GM19043 (cell line): ENCODE measurements around the gene SPTBN2.

ENCODE experiments used
- ATAC-seq: cut with Tn5 transposase; IDR thresholded peaks from one replicate; pipeline ENCODE4 v1.9.1; 2021; ENCODE audit warnings: low read depth; ENCODE audit not compliant: unreplicated experiment

SPTBN2 gene

DNA sequence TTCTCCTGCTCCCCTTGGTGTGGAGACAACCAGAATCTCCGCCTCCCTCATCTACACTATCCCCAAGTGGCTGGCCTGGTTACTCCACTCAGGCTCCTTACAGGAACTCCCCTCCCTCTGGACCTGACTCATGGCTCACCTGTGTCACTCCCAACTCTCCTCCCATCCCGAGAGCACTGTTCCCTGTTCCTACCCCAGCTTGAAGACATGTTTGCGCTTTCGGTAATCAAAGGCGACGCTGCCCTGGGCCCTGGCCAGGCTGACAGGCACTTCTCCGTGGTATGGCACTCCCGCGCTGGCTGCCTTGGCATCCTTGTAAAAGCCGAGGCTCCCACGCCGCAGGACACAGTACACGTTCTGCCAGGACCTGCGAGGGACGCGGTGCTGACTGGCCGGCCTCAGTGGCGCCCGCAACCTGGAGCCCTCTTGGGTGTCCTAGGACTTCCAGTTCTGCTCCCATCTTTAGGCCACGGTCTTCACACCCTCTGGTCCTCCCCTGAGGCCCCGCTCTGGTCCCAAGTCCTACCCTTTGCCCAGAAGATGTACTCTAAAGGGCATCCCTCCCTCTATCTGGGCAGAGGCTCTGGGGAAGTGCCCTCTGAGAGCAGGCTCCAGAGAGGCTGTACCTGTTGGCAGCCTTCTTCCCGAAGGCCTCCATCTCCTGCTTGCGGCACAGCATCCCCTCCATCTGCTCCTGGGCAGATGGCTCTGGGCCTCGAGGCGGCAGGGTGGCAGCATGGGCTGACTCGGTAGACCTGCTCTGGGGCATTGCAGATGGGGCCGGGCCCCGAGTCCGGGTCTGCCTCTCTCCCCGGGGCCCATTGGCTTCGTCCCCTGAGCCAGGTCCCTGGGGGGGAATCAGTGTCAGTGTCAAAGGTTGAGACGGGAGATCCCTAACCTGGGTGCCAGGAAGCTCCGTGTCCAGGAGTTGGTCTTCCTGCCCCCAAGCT lies 41.9 kb downstream of the SPTBN2 start:
- ATAC-seq, result no peak

DNA sequence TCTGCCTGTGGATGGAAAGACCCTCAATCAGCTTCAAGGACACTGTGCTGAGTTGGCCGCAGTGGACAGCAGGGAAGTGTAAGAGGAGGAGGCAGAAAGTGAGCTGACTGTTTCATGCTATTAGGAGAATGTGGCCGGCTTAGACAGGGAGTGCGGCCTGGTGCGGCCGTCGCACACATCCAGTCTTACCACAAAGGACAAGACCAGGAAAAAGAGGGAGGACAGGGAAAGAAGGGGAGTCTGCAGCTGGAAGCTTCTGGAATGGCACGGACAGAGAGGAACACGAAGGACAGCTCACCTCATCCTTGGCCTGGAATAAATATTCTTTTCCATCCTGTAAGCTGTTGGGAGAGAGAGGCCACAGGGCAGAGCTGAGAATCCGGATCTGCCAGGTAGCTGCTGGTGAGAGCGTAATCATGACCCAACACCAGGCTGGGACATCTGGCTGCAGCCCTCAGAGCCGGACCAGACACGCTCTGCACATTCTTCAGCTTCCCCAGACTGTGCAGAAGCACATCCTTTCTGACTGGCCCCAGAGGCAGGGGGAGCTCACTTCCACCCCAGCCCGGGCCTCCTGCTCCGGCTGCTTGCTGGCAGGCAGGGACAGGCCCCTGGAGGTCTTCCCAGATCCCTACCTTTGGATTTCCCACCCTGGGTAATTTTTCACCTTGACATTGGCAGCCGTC lies 42.8 kb downstream of the SPTBN2 start:
- no peak for ATAC-seq

DNA sequence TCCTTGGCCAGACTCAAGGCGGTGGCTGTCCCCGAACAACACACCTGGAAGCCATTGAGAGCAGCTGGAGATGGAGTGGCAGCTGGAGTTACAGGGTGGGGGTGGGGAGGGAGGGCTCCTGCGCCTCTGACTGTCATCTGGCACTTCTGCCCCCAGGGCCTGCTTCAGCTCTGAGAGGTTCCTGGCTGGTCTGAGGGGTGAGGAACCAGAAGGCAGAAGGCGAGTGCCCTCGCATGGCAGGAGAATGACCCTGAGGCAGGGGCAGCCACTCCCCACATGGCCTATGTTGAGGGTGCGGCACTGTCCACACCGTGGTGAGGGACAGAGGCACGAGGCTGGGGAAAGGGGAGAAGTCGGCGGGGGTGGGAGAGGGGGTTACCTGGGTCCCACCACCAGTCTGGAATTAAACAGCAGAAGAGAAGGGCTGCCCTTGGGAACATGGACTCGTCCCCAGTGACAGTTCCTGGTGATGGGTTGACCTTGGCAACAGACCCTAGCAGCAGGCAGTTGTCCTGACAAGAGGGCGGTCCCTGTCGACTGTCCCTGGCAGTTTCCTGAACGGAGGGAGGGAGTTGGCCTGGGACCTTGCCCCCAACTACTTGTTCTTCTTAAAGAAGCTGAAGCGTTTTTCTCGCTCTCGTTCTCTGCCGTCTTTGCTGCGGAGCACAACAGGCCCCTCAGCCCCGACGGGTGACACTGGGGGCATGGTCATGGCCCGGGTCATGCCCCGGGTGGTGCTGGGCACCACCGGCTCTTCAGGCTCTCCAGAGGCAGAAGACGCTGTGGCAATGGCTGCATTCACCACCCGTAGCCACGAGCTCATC lies 43.5 kb downstream of the SPTBN2 start:
- ATAC-seq, result no peak

DNA sequence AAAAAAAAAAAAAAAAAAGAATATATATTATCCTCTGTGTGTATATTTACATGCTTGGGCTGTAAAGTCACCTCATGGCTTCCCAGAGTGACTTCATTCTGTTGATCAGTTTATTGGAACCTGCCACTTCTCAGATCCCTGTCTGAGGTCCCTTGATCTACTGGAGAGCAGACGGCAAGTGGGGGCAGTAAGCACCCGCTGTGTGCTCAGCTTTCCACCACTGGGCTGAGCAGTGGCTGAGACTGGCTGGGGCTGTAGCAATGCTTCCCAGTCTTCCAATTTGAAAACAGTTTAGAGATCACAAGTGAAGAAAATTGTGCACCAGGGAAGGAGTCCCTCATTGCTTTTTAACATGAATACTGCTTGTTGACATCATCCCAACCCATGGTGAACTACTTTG lies 44.4 kb downstream of the SPTBN2 start:
- no peak for ATAC-seq

DNA sequence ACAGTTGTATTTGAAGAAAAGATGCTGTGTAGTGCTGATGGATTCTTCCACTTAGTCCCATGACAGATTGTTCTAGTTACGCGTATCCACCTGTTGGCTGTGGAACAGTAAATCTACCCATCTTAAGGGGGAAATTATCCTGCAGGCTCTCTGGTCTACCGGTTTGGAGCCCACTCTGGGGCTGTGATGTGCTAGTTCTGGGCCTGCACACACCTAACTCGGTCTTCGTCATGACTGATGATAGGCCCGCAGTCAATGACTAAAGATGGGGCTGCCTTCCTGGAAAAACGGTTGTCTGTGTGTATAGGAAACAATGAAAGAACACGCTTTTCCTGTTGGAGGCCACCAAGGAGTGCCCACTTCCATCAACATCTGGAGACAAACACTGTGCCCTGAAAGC lies 45.1 kb downstream of the SPTBN2 start:
- ATAC-seq, result no peak

DNA sequence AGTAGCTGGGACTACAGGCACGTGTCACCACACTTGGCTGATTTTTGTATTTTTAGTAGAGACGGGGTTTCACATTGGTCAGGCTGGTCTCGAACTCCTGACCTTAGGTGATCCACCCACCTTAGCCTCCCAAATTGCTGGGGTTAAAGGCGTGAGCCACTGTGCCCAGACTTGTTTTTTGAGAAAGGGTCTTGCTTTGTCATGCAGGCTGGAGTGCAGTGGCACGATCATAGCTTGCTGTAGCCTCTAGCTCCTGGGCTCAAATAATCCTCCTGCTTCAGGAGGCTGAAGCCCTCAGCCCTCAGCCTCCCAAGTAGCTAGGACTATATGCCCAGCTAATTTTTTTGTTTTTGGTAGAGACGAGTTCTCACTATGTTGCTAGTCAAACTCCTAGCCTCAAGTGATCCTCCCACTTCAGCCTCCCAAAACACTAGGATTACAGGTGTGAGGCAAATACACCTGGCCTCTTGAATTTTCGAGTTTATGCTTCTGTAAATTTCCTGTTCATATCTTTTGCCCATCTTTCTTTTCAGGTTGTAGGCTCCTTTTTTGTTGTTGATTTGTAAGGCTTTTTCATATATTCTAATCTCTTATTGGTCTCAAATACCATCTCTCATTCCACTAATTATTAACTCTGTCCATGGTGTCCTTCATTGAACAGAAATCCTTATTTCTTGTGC lies 47.9 kb downstream of the SPTBN2 start:
- no peak for ATAC-seq

DNA sequence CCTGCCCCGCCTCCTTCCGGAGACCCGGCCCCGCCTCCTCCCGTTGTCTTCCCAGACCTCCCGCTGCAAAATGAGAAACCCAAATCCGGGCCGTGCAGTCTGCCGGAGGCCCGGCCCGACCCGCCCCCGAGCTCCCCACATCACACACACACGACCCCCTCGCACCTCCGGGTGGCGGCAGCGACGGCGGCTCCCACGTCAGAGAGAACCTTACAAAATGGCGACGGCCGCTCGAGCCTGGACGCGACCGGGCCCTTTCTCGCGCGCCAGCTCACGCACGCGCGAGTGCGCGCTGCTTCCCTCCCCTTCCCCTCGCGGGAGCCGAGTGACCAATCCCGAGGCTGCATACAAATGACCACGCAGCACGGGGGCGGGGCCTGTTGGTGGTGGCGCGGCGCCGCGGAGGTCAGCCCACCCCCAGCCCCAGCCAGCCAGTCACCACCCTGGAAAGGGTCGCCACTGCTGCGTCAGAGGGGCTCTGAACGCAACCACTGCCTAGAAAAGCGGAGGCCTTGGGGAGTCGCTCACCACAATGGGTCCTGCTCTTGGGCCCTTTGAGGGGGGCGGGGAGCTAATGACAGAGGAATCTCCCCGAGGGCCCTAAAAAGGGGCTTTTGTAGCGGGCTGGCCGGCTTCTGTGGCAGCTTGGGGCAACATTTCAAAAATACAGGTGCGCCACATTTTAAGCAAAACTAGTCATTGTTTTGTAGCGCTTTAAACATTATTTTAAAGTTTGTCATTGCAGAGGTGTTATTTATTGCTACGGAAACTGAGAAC lies 51.2 kb downstream of the SPTBN2 start, which contains the start of gene RBM4B:
Gene RBM4B (minus strand): TSS at position 289 of the 777 bp plus-strand sequence. CDS start 808 bp downstream, outside the sequence.
- peak; percentile 79 for ATAC-seq

DNA sequence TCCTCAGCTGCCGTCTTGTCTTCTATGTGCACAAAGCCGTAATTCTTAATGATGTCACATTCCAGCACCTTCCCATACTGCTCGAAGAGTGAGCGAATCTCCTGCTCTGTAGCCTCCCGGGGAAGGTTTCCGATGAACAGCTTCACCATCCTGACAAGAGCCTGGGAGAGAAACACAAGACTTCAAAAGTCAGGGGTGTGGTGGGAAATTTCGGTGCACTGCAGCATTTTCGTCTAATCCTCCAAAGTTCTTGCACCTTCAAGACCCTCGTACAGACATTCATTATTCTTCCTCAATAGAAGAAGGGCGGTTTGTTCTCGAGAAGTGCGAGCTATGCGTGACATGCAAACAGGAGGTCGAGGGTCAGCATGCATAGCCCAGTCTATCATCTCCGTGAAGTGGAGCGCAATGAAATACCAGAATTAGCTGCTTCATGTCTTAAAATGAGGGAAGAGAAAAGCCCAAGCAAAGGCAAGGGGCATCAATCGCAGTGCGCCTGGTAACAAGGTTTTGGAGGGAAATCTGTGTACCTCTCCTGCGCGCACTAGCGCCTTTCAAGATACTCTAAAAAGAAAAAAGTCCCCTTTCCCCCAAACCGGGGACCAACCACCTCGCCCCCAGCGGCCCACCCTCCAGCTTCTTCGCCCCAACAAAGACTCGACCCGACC lies 52.0 kb downstream of the SPTBN2 start:
- no peak for ATAC-seq

DNA sequence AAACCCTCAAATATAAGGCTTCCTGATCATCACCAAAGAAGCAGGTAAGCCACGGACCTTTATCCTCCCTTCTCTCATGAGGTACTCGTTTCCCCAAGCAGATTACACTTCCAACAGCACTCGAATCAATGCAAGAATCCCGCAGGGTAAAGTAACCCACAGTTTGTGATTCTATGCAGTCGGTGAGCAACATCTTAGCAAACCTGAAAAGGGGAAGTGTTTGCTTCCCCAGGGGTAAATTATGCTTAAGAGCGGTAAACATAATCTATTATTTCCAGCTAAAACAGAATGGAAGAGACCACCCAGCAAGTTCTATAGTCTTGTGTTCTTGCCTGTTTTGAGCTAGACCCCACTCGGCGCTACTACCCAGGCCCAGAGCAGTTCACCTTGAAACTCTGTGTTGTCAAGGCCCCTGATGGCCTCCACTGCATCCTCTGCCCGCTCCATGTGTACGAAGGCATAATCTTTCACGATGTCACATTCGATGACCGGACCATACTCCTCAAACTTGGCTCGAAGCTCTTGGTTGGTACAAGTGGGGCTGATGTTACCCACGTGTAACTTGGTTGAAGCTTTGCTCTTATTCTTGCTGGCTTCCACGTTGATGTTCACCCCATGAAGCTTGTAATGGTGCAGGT lies 52.6 kb downstream of the SPTBN2 start:
- no peak for ATAC-seq

DNA sequence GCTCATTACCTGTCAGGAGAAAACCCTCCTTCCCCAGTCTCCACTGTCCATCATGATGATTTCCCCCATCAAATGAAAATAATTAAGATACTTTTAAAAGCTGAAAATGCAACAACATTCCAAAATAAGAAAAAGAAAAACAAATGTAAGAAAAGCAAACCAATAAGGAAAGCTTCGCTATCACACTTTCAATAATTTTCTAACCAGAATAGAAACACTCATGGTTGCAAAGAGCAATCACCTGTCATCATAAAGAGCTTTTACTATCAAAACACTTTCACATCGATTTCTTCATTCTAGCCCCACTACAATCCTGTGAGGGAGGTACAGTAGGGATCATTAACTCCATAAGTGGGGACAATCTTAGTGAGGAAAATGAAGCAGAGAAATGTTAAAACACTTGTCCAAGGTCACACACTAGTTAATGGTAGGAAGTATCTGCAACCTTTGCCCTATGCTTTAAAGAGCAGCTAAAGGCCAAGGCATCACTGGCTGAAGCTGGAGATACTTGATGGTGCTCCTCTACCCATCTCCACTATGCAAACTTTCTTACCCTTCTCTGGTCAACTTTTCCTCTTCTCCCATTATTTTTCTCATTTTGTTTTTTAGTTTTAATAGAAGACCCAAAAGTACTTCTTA lies 53.9 kb downstream of the SPTBN2 start:
- ATAC-seq, result no peak

DNA sequence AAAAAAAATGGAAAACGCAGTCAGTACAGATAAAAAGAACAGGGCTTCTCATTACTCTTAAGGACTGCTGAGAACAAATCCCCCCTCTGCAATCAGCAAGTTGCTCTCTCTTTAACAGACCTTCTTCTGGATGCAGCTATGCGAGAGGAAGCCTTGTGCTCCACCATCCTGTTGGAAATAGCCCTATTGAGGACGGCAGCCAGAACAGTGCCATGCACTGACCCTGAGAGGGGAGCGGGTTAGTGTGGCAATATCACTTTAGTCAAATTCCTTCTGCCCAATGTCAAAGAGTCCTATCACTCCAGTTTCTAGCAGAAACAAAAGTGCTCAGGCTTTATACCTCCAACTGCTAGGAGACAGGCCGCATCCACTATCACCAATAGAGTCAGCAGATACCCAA lies 58.2 kb downstream of the SPTBN2 start:
- no peak for ATAC-seq

DNA sequence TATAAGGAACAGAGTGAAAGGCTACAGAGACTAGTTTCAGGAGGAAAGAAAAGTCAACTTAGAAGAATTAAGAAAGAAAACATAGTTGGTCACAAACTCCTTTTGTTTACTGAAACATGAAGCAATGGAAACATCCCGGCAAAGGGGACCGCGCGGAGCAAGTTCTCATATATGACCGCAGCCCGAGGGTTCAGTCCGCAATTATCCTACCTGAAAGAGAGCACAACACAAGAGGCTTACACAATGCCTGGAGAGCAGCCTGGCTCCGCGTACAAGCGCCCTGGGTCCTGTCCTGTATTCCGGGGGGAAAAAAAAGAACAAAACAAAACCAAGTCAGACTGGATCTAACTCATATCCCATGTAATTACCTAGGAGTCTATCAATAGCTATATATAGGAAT lies 63.6 kb downstream of the SPTBN2 start:
- ATAC-seq, result no peak

DNA sequence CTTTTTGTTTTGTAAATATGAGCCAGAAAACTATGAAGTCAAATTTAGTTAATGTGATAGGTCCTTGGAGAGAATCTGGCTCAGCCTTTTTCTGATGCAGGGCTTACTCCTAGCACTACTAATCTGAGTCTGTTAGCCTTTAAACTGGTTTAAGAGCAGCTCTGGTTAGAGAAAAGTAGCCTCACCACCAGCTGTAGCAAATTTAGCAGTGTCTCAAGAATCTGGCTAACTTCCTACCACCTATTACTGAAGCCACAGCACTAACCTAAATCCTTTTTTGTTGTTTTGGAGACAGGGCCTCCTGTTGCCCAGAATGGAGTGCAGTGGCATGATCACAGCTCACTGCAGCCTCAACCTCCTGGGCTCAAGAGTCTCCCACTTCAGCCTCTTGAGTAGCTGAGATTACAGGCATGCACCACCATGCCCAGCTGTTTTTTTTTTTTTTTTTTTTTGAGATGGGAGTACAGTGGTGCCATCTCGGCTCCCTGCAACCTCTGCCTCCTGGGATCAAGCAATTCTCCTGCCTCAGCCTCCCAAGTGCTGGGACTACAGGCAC lies 65.2 kb downstream of the SPTBN2 start:
- ATAC-seq, result no peak

DNA sequence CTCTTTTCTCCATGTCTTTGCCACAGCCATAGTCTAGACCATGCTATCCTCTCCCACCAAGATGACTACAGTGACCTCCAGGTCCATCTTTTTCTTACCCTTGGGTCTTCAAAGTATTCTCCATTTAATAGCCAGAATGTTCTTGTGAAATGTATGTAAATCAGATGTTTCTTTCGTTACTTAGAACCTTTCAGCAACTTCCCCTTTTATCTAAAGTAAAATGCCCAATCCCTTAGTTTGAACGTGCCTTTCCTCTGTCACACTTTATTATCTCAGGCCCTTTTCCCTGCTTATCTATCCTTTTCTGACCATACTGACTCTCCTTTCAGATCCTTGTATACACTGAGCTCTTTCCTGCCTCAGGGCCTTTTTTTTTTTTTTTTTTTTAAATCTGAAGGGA lies 69.3 kb downstream of the SPTBN2 start:
- no peak for ATAC-seq

DNA sequence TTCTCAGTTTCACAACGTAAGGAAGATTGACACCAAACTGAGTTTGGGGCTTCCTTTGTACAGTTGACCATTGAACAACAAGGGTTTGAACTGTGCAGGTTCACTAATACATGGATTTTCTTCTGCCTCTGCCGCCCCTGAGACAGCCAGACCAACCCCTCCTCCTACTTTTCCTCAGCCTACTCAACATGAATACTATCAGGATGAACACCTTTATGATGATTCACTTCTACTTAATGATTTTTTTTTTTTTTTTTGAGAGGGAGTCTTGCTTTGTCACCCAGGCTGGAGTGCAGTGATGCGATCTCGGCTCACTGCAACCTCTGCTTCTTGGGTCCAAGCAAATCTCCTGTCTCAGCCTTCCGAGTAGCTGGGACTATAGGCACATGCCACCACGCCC lies 75.9 kb downstream of the SPTBN2 start:
- ATAC-seq, result no peak

DNA sequence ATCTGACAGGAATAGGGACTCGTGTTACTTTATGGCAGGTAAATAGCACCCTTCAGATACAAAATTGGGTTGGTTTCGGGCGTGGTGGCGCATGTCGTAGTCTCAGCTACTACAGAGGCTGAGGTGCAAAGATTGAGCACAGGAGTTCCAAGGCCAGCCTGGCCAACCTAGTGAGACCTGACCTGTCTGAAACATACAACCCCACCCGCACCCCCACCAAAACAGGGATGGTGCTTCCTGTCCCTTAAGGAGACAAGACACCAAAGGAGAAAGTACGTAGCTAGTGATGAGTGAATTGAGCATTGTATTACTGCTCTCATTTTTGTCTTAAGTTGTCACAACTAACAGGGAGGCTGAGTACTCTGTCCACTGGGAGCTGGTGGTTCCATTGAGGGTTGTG lies 76.4 kb downstream of the SPTBN2 start:
- no peak for ATAC-seq

DNA sequence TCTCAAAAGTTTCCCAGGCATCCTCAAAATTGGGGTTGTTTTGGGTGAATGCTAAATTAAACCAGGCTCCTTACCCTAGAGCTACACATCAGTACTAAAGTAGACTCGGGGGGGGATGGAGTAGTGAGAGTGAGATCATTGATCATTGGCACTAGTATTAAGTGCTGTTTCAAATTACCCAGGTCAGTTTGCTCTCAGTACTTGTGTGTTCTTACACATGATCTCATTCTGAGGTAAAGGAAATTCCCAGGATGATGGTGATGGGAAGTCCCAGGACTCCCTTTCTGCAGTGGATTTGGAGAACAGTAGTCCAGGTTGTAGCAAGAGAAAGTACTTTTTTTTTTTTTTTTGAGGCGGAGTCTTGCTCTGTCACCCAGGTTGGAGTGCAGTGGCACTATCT lies 78.0 kb downstream of the SPTBN2 start:
- no peak for ATAC-seq

DNA sequence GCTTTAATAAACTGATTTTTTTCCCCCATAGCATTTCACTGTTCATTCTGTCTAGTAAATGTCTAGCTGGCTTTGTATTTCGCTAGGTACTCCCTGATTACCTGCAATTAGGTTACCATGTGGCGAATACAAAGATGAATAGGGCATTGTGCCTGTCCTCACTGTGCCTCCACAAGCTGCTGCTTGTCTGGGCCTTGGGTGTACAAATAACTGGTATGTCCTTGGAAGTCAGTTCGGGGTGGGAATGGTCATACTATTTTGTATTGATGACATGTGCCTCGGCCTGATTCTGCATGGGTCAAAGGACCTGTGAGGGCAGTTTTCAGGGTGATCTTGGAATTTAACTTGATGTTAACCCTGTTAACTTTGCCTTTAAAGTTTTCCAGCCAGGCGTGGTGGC lies 79.1 kb downstream of the SPTBN2 start:
- ATAC-seq, result no peak
